WTC11 (cell line): Measurements from ENCODE around the gene SRC.

Experiments
- CREB1 ChIP-seq: sonication (generic); formaldehyde crosslinking; IDR thresholded peaks from 2 replicates; pipeline ENCODE4 v1.8.0; 2023; ENCODE audit warnings: mild to moderate bottlenecking, missing genetic modification reagents
- TF ChIP-seq, protein P1 (sequence below): fragments of 200-600 bp; IDR thresholded peaks from 2 replicates; pipeline ENCODE4 v1.8.0; 2022; ENCODE audit warnings: antibody characterized with exemption

DNA sequence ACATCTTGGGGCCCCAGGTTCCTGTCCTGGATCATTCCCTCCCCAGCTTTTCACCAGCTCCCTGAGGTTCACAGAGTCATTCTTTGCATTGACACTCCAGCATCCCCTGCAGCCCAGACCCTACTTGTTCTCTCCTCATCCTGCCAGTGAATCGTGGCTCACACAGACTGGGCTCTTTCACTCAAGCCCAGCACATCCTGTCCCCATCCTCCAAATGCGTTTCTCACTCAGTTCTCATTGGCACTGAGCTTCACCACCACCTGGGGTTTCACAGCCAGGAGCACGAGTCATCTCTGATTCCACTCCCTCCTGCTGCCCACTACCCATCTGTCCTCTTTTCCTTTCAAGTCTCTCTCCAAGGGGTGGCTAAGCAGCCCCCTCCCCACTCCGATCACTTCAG is 89.7 kb downstream of the SRC start:
- TF ChIP-seq, protein P1, sequence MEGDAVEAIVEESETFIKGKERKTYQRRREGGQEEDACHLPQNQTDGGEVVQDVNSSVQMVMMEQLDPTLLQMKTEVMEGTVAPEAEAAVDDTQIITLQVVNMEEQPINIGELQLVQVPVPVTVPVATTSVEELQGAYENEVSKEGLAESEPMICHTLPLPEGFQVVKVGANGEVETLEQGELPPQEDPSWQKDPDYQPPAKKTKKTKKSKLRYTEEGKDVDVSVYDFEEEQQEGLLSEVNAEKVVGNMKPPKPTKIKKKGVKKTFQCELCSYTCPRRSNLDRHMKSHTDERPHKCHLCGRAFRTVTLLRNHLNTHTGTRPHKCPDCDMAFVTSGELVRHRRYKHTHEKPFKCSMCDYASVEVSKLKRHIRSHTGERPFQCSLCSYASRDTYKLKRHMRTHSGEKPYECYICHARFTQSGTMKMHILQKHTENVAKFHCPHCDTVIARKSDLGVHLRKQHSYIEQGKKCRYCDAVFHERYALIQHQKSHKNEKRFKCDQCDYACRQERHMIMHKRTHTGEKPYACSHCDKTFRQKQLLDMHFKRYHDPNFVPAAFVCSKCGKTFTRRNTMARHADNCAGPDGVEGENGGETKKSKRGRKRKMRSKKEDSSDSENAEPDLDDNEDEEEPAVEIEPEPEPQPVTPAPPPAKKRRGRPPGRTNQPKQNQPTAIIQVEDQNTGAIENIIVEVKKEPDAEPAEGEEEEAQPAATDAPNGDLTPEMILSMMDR = no peak
- no peak for TF ChIP-seq CREB1 (CRISPR knock-in tag)
